HEK293 (cell line): ENCODE data around the gene SZT2.

Source experiments
- SALL2 ChIP-seq: fragments of 450-650 bp; formaldehyde crosslinking; IDR thresholded peaks from 2 replicates; pipeline ENCODE4 v1.5.0; 2017; ENCODE audit warnings: missing biosample characterization, mild to moderate bottlenecking, missing genetic modification characterization, borderline replicate concordance
- YY1 ChIP-seq: fragments of 450-650 bp; formaldehyde crosslinking; IDR thresholded peaks from 2 replicates; pipeline ENCODE4 v1.5.1; 2018; ENCODE audit warnings: missing biosample characterization, missing genetic modification characterization
- ZBTB7A ChIP-seq: fragments of 450-650 bp; formaldehyde crosslinking; IDR thresholded peaks from 2 replicates; pipeline ENCODE4 v1.5.1; 2016; ENCODE audit warnings: low read depth, missing biosample characterization, missing genetic modification characterization
- ZBTB8A ChIP-seq: fragments of 450-650 bp; formaldehyde crosslinking; IDR thresholded peaks from 2 replicates; pipeline ENCODE4 v1.5.1; 2016; ENCODE audit warnings: missing biosample characterization, missing genetic modification characterization
- ZNF155 ChIP-seq: fragments of 450-650 bp; formaldehyde crosslinking; IDR thresholded peaks from 2 replicates; pipeline ENCODE4 v1.5.1; 2016; ENCODE audit warnings: missing biosample characterization, missing genetic modification characterization
- ZNF211 ChIP-seq: fragments of 450-650 bp; formaldehyde crosslinking; IDR thresholded peaks from 2 replicates; pipeline ENCODE4 v1.5.1; 2016; ENCODE audit warnings: low read depth, missing biosample characterization, missing genetic modification characterization
- ZNF549 ChIP-seq: fragments of 450-650 bp; IDR thresholded peaks from 2 replicates; pipeline ENCODE4 v1.5.1; 2018; ENCODE audit warnings: missing biosample characterization, missing genetic modification characterization, mild to moderate bottlenecking, inconsistent platforms, moderate library complexity
- ZNF560 ChIP-seq: fragments of 450-650 bp; formaldehyde crosslinking; IDR thresholded peaks from 2 replicates; pipeline ENCODE4 v1.5.1; 2017; ENCODE audit warnings: missing biosample characterization, missing genetic modification characterization, borderline replicate concordance
- ZNF629 ChIP-seq: fragments of 450-650 bp; formaldehyde crosslinking; IDR thresholded peaks from 2 replicates; pipeline ENCODE4 v1.5.1; 2017; ENCODE audit warnings: missing biosample characterization, missing genetic modification characterization
- TF ChIP-seq, protein P1 (sequence below): fragments of 450-650 bp; formaldehyde crosslinking; IDR thresholded peaks from 2 replicates; pipeline ENCODE4 v1.5.1; 2016; ENCODE audit warnings: missing biosample characterization, missing genetic modification characterization
- TF ChIP-seq, protein P2 (sequence below): fragments of 450-650 bp; formaldehyde crosslinking; conservative IDR thresholded peaks from 2 replicates; pipeline ENCODE4 v1.5.1; 2016; ENCODE audit warnings: low read depth, missing biosample characterization, missing genetic modification characterization
- TF ChIP-seq, protein P3 (sequence below): fragments of 450-650 bp; IDR thresholded peaks from 2 replicates; pipeline ENCODE4 v1.5.1; 2018; ENCODE audit warnings: missing biosample characterization, missing genetic modification characterization

- TF ChIP-seq, protein P1, sequence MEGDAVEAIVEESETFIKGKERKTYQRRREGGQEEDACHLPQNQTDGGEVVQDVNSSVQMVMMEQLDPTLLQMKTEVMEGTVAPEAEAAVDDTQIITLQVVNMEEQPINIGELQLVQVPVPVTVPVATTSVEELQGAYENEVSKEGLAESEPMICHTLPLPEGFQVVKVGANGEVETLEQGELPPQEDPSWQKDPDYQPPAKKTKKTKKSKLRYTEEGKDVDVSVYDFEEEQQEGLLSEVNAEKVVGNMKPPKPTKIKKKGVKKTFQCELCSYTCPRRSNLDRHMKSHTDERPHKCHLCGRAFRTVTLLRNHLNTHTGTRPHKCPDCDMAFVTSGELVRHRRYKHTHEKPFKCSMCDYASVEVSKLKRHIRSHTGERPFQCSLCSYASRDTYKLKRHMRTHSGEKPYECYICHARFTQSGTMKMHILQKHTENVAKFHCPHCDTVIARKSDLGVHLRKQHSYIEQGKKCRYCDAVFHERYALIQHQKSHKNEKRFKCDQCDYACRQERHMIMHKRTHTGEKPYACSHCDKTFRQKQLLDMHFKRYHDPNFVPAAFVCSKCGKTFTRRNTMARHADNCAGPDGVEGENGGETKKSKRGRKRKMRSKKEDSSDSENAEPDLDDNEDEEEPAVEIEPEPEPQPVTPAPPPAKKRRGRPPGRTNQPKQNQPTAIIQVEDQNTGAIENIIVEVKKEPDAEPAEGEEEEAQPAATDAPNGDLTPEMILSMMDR (tag by site-specific recombination), result no peak
- TF ChIP-seq ZBTB7A (tag by site-specific recombination), result no peak
- TF ChIP-seq ZBTB8A (tag by site-specific recombination), result no peak
- TF ChIP-seq, protein P2, sequence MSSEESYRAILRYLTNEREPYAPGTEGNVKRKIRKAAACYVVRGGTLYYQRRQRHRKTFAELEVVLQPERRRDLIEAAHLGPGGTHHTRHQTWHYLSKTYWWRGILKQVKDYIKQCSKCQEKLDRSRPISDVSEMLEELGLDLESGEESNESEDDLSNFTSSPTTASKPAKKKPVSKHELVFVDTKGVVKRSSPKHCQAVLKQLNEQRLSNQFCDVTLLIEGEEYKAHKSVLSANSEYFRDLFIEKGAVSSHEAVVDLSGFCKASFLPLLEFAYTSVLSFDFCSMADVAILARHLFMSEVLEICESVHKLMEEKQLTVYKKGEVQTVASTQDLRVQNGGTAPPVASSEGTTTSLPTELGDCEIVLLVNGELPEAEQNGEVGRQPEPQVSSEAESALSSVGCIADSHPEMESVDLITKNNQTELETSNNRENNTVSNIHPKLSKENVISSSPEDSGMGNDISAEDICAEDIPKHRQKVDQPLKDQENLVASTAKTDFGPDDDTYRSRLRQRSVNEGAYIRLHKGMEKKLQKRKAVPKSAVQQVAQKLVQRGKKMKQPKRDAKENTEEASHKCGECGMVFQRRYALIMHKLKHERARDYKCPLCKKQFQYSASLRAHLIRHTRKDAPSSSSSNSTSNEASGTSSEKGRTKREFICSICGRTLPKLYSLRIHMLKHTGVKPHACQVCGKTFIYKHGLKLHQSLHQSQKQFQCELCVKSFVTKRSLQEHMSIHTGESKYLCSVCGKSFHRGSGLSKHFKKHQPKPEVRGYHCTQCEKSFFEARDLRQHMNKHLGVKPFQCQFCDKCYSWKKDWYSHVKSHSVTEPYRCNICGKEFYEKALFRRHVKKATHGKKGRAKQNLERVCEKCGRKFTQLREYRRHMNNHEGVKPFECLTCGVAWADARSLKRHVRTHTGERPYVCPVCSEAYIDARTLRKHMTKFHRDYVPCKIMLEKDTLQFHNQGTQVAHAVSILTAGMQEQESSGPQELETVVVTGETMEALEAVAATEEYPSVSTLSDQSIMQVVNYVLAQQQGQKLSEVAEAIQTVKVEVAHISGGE (tag by site-specific recombination), result no peak
- TF ChIP-seq YY1 (tag by site-specific recombination), result no peak
- no peak for TF ChIP-seq ZNF155 (tag by site-specific recombination)
- TF ChIP-seq SALL2, result no peak
- TF ChIP-seq, protein P3, sequence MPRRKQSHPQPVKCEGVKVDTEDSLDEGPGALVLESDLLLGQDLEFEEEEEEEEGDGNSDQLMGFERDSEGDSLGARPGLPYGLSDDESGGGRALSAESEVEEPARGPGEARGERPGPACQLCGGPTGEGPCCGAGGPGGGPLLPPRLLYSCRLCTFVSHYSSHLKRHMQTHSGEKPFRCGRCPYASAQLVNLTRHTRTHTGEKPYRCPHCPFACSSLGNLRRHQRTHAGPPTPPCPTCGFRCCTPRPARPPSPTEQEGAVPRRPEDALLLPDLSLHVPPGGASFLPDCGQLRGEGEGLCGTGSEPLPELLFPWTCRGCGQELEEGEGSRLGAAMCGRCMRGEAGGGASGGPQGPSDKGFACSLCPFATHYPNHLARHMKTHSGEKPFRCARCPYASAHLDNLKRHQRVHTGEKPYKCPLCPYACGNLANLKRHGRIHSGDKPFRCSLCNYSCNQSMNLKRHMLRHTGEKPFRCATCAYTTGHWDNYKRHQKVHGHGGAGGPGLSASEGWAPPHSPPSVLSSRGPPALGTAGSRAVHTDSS, result no peak
- no peak for TF ChIP-seq ZNF549 (tag by site-specific recombination)
- no peak for TF ChIP-seq ZNF629 (tag by site-specific recombination)
- TF ChIP-seq ZNF211 (tag by site-specific recombination), result no peak
- no peak for TF ChIP-seq ZNF560 (tag by site-specific recombination)
Measured at GRCh38 chr1:43477716-43478115, 88.0 kb downstream of the SZT2 start.
